ENCODE data around the gene NUMA1. TPM values are rescaled to one million over a fixed set of nuclear protein-coding genes. Genes with fewer than 3 reads are reported as not detected.
A peak's percentile ranks its signal among the peaks of the same experiment; 100 is the strongest.

The NUMA1 gene
- total and polyA plus RNA-seq, 4 donors, result 79.9 to 277 (median 164) TPM

DNA sequence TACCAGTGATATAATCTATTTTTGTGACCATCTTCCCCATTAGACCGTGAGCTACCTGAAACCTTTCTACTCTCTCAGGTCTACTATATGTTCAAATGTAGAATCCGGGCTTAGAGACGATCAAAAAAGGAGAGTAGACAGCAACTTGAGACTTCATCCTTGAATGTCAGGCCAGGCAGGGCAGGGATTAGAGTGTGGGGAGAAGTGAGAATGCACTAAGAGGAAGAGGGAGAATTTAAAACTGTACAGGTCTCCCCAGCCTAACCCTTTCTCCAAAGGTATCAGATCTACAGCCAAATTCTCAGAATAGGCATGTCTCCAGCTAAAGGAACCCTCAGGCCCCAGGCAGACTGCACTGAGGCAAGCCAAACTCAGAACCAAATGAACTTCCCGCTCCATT, 21.8 kb upstream of the NUMA1 start:
- ATAC-seq (ENCODE audit: insufficient read depth, low FRiP score), result no peak
- TF ChIP-seq, protein P1, sequence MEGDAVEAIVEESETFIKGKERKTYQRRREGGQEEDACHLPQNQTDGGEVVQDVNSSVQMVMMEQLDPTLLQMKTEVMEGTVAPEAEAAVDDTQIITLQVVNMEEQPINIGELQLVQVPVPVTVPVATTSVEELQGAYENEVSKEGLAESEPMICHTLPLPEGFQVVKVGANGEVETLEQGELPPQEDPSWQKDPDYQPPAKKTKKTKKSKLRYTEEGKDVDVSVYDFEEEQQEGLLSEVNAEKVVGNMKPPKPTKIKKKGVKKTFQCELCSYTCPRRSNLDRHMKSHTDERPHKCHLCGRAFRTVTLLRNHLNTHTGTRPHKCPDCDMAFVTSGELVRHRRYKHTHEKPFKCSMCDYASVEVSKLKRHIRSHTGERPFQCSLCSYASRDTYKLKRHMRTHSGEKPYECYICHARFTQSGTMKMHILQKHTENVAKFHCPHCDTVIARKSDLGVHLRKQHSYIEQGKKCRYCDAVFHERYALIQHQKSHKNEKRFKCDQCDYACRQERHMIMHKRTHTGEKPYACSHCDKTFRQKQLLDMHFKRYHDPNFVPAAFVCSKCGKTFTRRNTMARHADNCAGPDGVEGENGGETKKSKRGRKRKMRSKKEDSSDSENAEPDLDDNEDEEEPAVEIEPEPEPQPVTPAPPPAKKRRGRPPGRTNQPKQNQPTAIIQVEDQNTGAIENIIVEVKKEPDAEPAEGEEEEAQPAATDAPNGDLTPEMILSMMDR (IDR thresholded peaks at IDR 0.05; ENCODE audit: control extremely low read depth, extremely low read depth), result no peak
- H3K4me3 ChIP-seq, result peak overlapping the region; percentile 94
- no peak for DNase-seq
- peaks cover 0 to 17% (median 5%) of the 10 kb centered on the region in 5 donors for H3K4me1 ChIP-seq (ENCODE audit: control insufficient read depth in 5 of 5, insufficient read depth in 5 of 5, low read length in 5 of 5)
- WGBS, 2 donors, result 31 to 37% methylated on average over 4 of the region's 4 CpGs
- H3K27ac ChIP-seq (ENCODE audit: low read depth in 1 of 2, low read length in 1 of 2), result peak overlapping the region; percentile 93 to 99
- H3K9ac ChIP-seq (ENCODE audit: insufficient read depth in 1 of 2, low read length in 2 of 2), result peak overlapping the region; percentile 78 to 80
- no peaks in the 10 kb centered on the region for H3K9me3 ChIP-seq (ENCODE audit: control insufficient read depth in 4 of 4, insufficient read depth in 3 of 4, low read length in 3 of 4)
- peaks cover 11 to 22% (median 21%) of the 10 kb centered on the region in 4 donors for H3K36me3 ChIP-seq (ENCODE audit: control insufficient read depth in 4 of 4, insufficient read depth in 4 of 4, low read length in 4 of 4)
- H3K27me3 ChIP-seq (ENCODE audit: control insufficient read depth in 3 of 3, insufficient read depth in 3 of 3, low read length in 2 of 3), result no peaks in the 10 kb centered on the region

DNA sequence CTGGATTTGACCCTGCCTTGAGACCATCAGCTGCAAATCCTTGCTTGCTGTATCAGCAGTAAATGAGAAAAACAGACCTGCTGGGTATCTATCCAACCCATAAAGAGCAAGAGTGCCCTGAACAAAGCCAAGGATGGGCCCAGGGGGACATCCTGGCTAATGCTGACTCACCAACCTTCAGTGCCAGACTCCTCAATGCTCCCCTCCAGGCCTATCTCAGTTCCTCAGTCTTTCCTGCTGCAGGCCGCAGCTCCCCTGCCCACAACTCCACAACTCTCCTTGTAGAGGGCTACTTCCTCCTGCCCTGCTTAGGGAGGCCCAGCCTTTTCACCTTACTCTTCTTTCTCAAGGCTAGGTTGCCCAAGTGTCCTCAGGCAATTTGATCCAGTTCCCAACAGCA, 20.1 kb upstream of the NUMA1 start:
- Histone ChIP-seq H3K4me1 (ENCODE audit: control insufficient read depth in 5 of 5, insufficient read depth in 5 of 5, low read length in 5 of 5) (peaks cover 0 to 17% (median 5%) of the 10 kb centered on the region in 5 donors), H3K27me3 (ENCODE audit: control insufficient read depth in 3 of 3, insufficient read depth in 3 of 3, low read length in 2 of 3) (no peaks in the 10 kb centered on the region), H3K36me3 (ENCODE audit: control insufficient read depth in 4 of 4, insufficient read depth in 4 of 4, low read length in 4 of 4) (peaks cover 13 to 29% (median 25%) of the 10 kb centered on the region in 4 donors), H3K9me3 (ENCODE audit: control insufficient read depth in 4 of 4, insufficient read depth in 3 of 4, low read length in 3 of 4) (no peaks in the 10 kb centered on the region), H3K4me3 (no peak overlapping the region), H3K9ac (ENCODE audit: insufficient read depth in 1 of 2, low read length in 2 of 2) (no peak overlapping the region), H3K27ac (ENCODE audit: low read depth in 1 of 2, low read length in 1 of 2) (peak overlapping the region in 1 of 2 donors; percentile 37)
- WGBS, 2 donors, result 18 to 60% methylated on average over 1 of the region's 1 CpG
- ATAC-seq (ENCODE audit: insufficient read depth, low FRiP score) (no peak), DNase-seq (no peak)
- TF ChIP-seq, protein P1 (IDR thresholded peaks at IDR 0.05; ENCODE audit: control extremely low read depth, extremely low read depth), result no peak

DNA sequence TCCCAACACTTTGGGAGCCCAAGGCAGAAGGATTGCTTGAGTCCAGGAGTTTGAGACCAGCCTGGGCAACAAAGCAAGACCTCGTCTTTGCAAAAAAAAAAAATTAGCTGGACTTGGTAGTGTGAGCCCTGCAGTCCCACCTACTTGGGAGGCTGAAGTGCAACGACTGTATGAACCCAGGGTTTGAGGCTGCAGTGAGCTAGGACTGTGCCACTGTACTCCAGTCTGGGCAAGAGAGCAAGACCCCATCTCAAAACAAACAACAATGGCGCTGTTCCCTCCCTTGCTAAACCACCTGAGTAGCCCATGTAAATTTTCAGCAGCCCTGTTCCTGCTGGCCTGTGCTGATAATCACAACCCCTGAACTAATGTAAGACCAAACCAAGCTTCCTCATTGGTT, 19.7 kb upstream of the NUMA1 start:
- Histone ChIP-seq H3K27ac (ENCODE audit: low read depth in 1 of 2, low read length in 1 of 2) (peak overlapping the region in 1 of 2 donors; percentile 37), H3K9me3 (ENCODE audit: control insufficient read depth in 4 of 4, insufficient read depth in 3 of 4, low read length in 3 of 4) (no peaks in the 10 kb centered on the region), H3K36me3 (ENCODE audit: control insufficient read depth in 4 of 4, insufficient read depth in 4 of 4, low read length in 4 of 4) (peaks cover 13 to 31% (median 25%) of the 10 kb centered on the region in 4 donors), H3K4me3 (no peak overlapping the region), H3K9ac (ENCODE audit: insufficient read depth in 1 of 2, low read length in 2 of 2) (no peak overlapping the region), H3K4me1 (ENCODE audit: control insufficient read depth in 5 of 5, insufficient read depth in 5 of 5, low read length in 5 of 5) (peaks cover 0 to 17% (median 5%) of the 10 kb centered on the region in 5 donors), H3K27me3 (ENCODE audit: control insufficient read depth in 3 of 3, insufficient read depth in 3 of 3, low read length in 2 of 3) (no peaks in the 10 kb centered on the region)
- 69 to 76% methylated on average over 3 of the region's 3 CpGs for WGBS, 2 donors
- TF ChIP-seq, protein P1 (IDR thresholded peaks at IDR 0.05; ENCODE audit: control extremely low read depth, extremely low read depth), result no peak
- ATAC-seq (ENCODE audit: insufficient read depth, low FRiP score), result no peak
- DNase-seq, result no peak

DNA sequence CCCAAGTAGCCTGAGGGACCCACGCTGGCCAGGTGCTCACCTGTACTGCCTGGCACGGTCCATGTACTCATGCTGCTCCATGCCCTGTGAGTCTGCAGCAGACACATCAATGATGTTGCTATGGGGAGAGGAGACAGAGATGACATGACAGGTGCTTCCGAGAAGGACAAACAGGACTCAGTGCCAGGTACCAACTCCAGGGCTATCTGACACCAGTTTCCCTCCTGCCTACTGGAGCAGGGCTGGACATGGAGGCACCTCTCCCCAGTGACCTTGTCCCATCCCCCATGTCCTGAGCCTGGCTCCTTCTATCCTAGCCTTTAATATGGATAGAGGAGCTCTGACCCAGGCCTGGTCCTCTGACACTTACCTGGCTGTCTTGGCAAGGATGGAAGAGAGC, 18.4 kb upstream of the NUMA1 start:
- TF ChIP-seq, protein P1 (IDR thresholded peaks at IDR 0.05; ENCODE audit: control extremely low read depth, extremely low read depth), result no peak
- ATAC-seq (ENCODE audit: insufficient read depth, low FRiP score) (no peak), DNase-seq (no peak)
- Histone ChIP-seq H3K27me3 (ENCODE audit: control insufficient read depth in 3 of 3, insufficient read depth in 3 of 3, low read length in 2 of 3) (no peaks in the 10 kb centered on the region), H3K27ac (ENCODE audit: low read depth in 1 of 2, low read length in 1 of 2) (no peak overlapping the region), H3K4me1 (ENCODE audit: control insufficient read depth in 5 of 5, insufficient read depth in 5 of 5, low read length in 5 of 5) (peaks cover 0 to 16% (median 3%) of the 10 kb centered on the region in 5 donors), H3K9ac (ENCODE audit: insufficient read depth in 1 of 2, low read length in 2 of 2) (no peak overlapping the region), H3K36me3 (ENCODE audit: control insufficient read depth in 4 of 4, insufficient read depth in 4 of 4, low read length in 4 of 4) (peaks cover 13 to 35% (median 27%) of the 10 kb centered on the region in 4 donors), H3K4me3 (no peak overlapping the region), H3K9me3 (ENCODE audit: control insufficient read depth in 4 of 4, insufficient read depth in 3 of 4, low read length in 3 of 4) (no peaks in the 10 kb centered on the region)
- 96 to 98% methylated on average over 3 of the region's 3 CpGs for WGBS, 2 donors
